H1 (cell line): ENCODE results near the gene RASD2. TPM values are rescaled to one million over a fixed set of nuclear protein-coding genes. Genes with fewer than 3 reads are reported as not detected.

Experiments used
- EZH2 ChIP-seq: fragments of 200-600 bp; sonication (generic); IDR thresholded peaks from 2 replicates; pipeline ENCODE4 v1.7.1; 2012; ENCODE audit warnings: low read depth, mild to moderate bottlenecking, moderate library complexity, low read length, inconsistent platforms; ENCODE audit not compliant: severe bottlenecking
- POU5F1 ChIP-seq: IDR thresholded peaks from 2 replicates; pipeline ENCODE4 v1.6.1; 2011; ENCODE audit warnings: low read depth, mild to moderate bottlenecking, low read length, moderate library complexity
- RNF2 ChIP-seq: fragments of 200-900, 300-1000 bp; sonication (generic); IDR thresholded peaks from 2 replicates; pipeline ENCODE4 v1.7.1; 2016; ENCODE audit warnings: borderline replicate concordance, low read depth, mild to moderate bottlenecking, antibody characterized with exemption, low read length; ENCODE audit not compliant: poor library complexity, severe bottlenecking; ENCODE audit errors: missing control alignments
- TBP ChIP-seq: IDR thresholded peaks from 2 replicates; pipeline ENCODE4 v1.6.1; 2011; ENCODE audit warnings: low read depth, low read length, improper control_type of control experiment
- ZNF274 ChIP-seq: IDR thresholded peaks from 2 replicates; pipeline ENCODE4 v1.7.0; 2012; ENCODE audit warnings: low read length, borderline replicate concordance; ENCODE audit errors: extremely low read depth
- polyA plus RNA-seq, 7 experiments: library from polyadenylated mRNA; depleted of rRNA in 3 of 7; stranded (reverse) in 5 of 7; unstranded in 2 of 7; fragments of >200 nt in 5 of 7; fragments of 200-250 nt in 2 of 7; gene quantifications; 1 replicate in 5 of 7; 2 replicates in 1 of 7; 4 replicates in 1 of 7; pipeline versions ENCODE4 v1.2.1 to v1.2.3, GENCODE V29; 2011 to 2013; ENCODE audit warnings: missing spikeins in 2 of 7, mixed read lengths in 2 of 7
- total RNA-seq: library from RNA; stranded (reverse); fragmentation: NEBNext Ultra II Directional; extraction: Animal tissue kit (Norgen Biotek cat#: 25700); gene quantifications from 2 replicates; pipeline ENCODE4 v1.2.1, GENCODE V29; 2021
- TF ChIP-seq, protein P1 (sequence below): fragments of 300-600 bp; sonication (generic); IDR thresholded peaks from 2 replicates; pipeline ENCODE4 v1.7.1; 2012; ENCODE audit warnings: low read length, moderate library complexity, mild to moderate bottlenecking, inconsistent platforms; ENCODE audit not compliant: insufficient replicate concordance
- TF ChIP-seq, protein P2 (sequence below), 3 experiments: IDR thresholded peaks; 1 replicate in 2 of 3; 2 replicates in 1 of 3; pipeline versions ENCODE4 v1.5.1 to v1.6.1; 2011; ENCODE audit warnings: low read length in 3 of 3, mild to moderate bottlenecking in 3 of 3, inconsistent platforms in 2 of 3, low read depth in 1 of 3, moderate library complexity in 1 of 3; ENCODE audit not compliant: insufficient read depth in 1 of 3; ENCODE audit errors: control extremely low read depth in 1 of 3

RASD2 gene
- total and polyA plus RNA-seq, 2 of the 8 experiments (the other 6 are each of a cell fraction or from before 2014, with no cell fraction given) = 1.9 to 5.1 TPM

DNA sequence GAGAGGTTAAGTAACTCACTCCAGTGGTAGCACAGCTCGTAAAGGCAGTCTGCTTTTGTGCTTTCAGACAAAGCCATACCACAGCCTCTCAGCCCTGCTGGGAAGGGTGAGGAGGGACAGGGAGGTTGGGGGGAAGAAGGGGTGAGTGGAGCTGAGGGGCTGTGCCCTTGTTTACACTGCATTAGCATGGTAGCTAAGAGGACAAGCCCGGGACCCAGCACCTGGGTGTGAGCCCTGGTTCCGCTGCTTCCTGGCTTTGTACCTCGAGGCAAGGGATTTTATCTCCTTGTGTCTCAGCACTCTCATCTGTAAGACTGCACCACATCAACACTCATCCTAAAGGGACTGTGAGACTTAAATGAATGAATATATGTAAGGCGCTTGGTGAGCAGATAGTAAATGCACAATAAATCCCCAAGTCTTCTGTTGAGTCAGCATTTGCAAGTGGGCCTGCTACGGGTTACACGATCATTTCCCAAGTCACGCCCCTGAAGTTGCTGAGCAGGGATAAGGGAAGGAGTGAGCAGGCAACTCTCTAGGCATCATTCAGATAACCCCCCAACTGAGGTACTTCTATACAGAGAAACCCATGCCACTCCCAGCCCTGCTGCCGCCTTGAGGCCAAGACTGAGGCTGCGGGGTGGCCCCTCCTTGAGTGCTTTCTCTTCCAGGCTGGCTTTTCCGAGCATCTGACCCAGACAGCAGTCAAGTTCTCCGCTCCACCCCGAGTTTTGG, 7.5 kb downstream of the RASD2 start (continued):
- TF ChIP-seq, protein P1, sequence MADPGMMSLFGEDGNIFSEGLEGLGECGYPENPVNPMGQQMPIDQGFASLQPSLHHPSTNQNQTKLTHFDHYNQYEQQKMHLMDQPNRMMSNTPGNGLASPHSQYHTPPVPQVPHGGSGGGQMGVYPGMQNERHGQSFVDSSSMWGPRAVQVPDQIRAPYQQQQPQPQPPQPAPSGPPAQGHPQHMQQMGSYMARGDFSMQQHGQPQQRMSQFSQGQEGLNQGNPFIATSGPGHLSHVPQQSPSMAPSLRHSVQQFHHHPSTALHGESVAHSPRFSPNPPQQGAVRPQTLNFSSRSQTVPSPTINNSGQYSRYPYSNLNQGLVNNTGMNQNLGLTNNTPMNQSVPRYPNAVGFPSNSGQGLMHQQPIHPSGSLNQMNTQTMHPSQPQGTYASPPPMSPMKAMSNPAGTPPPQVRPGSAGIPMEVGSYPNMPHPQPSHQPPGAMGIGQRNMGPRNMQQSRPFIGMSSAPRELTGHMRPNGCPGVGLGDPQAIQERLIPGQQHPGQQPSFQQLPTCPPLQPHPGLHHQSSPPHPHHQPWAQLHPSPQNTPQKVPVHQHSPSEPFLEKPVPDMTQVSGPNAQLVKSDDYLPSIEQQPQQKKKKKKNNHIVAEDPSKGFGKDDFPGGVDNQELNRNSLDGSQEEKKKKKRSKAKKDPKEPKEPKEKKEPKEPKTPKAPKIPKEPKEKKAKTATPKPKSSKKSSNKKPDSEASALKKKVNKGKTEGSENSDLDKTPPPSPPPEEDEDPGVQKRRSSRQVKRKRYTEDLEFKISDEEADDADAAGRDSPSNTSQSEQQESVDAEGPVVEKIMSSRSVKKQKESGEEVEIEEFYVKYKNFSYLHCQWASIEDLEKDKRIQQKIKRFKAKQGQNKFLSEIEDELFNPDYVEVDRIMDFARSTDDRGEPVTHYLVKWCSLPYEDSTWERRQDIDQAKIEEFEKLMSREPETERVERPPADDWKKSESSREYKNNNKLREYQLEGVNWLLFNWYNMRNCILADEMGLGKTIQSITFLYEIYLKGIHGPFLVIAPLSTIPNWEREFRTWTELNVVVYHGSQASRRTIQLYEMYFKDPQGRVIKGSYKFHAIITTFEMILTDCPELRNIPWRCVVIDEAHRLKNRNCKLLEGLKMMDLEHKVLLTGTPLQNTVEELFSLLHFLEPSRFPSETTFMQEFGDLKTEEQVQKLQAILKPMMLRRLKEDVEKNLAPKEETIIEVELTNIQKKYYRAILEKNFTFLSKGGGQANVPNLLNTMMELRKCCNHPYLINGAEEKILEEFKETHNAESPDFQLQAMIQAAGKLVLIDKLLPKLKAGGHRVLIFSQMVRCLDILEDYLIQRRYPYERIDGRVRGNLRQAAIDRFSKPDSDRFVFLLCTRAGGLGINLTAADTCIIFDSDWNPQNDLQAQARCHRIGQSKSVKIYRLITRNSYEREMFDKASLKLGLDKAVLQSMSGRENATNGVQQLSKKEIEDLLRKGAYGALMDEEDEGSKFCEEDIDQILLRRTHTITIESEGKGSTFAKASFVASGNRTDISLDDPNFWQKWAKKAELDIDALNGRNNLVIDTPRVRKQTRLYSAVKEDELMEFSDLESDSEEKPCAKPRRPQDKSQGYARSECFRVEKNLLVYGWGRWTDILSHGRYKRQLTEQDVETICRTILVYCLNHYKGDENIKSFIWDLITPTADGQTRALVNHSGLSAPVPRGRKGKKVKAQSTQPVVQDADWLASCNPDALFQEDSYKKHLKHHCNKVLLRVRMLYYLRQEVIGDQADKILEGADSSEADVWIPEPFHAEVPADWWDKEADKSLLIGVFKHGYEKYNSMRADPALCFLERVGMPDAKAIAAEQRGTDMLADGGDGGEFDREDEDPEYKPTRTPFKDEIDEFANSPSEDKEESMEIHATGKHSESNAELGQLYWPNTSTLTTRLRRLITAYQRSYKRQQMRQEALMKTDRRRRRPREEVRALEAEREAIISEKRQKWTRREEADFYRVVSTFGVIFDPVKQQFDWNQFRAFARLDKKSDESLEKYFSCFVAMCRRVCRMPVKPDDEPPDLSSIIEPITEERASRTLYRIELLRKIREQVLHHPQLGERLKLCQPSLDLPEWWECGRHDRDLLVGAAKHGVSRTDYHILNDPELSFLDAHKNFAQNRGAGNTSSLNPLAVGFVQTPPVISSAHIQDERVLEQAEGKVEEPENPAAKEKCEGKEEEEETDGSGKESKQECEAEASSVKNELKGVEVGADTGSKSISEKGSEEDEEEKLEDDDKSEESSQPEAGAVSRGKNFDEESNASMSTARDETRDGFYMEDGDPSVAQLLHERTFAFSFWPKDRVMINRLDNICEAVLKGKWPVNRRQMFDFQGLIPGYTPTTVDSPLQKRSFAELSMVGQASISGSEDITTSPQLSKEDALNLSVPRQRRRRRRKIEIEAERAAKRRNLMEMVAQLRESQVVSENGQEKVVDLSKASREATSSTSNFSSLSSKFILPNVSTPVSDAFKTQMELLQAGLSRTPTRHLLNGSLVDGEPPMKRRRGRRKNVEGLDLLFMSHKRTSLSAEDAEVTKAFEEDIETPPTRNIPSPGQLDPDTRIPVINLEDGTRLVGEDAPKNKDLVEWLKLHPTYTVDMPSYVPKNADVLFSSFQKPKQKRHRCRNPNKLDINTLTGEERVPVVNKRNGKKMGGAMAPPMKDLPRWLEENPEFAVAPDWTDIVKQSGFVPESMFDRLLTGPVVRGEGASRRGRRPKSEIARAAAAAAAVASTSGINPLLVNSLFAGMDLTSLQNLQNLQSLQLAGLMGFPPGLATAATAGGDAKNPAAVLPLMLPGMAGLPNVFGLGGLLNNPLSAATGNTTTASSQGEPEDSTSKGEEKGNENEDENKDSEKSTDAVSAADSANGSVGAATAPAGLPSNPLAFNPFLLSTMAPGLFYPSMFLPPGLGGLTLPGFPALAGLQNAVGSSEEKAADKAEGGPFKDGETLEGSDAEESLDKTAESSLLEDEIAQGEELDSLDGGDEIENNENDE = no peak
- no peak for TF ChIP-seq TBP
- no peak for TF ChIP-seq RNF2
- no peak for TF ChIP-seq ZNF274
- TF ChIP-seq, protein P2, sequence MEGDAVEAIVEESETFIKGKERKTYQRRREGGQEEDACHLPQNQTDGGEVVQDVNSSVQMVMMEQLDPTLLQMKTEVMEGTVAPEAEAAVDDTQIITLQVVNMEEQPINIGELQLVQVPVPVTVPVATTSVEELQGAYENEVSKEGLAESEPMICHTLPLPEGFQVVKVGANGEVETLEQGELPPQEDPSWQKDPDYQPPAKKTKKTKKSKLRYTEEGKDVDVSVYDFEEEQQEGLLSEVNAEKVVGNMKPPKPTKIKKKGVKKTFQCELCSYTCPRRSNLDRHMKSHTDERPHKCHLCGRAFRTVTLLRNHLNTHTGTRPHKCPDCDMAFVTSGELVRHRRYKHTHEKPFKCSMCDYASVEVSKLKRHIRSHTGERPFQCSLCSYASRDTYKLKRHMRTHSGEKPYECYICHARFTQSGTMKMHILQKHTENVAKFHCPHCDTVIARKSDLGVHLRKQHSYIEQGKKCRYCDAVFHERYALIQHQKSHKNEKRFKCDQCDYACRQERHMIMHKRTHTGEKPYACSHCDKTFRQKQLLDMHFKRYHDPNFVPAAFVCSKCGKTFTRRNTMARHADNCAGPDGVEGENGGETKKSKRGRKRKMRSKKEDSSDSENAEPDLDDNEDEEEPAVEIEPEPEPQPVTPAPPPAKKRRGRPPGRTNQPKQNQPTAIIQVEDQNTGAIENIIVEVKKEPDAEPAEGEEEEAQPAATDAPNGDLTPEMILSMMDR (IDR thresholded peaks at IDR 0.05; ENCODE audit: control extremely low read depth in 1 of 3, insufficient read depth in 1 of 3, low read depth in 1 of 3, low read length in 3 of 3) = peak; percentile 36 to 72 (median 53); a peak in 3 of 4 replicates
- TF ChIP-seq POU5F1 = no peak
- TF ChIP-seq EZH2 = no peak
